ENCODE results near the gene TMEM254.

TMEM254 gene

DNA sequence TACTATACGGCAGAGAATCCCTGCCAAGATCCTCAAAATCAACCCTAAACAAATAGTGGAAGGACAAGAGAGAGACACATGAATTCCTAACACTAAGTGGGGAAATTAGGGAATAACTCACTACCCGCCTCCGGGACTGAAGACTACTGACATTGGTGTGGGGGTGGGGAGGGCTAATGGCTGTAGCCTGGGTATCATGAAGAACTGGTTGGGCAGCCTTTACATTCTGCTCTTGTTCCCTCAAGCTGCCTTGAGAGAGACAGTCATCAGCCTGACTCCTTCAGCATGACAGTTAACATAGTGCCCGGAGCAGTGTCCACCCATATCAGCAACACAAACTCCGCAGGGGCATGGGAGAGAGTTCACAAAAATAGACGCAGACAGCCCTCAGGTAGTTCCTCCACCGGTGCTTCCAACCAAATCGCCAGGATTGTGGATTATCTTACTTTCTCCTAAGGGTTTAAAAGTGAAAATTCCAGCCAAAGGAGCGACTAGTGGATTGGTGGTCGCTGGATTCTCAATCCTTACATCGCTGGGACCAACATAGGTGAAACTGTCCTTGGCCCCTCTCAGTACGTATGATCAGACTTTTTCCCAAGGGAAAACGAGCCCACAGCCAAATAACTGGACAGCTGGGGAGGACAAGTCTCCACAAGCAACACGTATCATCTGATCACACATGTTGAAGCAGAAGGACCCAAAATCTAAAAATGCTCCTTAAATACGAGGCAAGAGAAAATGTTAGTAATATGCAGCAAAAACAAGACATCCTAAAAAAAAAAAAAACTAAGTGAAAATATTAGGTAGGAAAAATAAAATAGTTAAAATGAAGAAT, 22.6 kb downstream of the TMEM254 start:
- CTCF ChIA-PET = interaction anchor here (0.6 kb wide), 1 partner anchor 402 kb away, joined by 4 read pairs; no protein-coding TSS in a partner anchor
- no peaks in the 10 kb centered on the region for H3K4me1 ChIP-seq (ENCODE audit: control insufficient read depth, insufficient read depth, low read length)
- POLR2A ChIA-PET = no interaction called here
- H3K36me3 ChIP-seq (ENCODE audit: control insufficient read depth in 2 of 2, insufficient read depth in 1 of 2, low read length in 2 of 2) = no peaks in the 10 kb centered on the region
- no peaks in the 10 kb centered on the region for H3K9me3 ChIP-seq (ENCODE audit: control insufficient read depth, insufficient read depth, low read depth, low read length)
- H3K4me3 ChIP-seq (ENCODE audit: low read depth, low read length) = no peak overlapping the region
- no peak overlapping the region for H3K27ac ChIP-seq (ENCODE audit: extremely low read depth, low read depth, low read length)
- no peak for TF ChIP-seq ZNF2 (tag by site-specific recombination; IDR thresholded peaks at IDR 0.05)
- TF ChIP-seq ZNF221 (tag by site-specific recombination; IDR thresholded peaks at IDR 0.05; ENCODE audit: borderline replicate concordance) = no peak
- TF ChIP-seq ZBTB8A (tag by site-specific recombination; IDR thresholded peaks at IDR 0.05) = no peak
- TF ChIP-seq ZNF311 (tag by site-specific recombination; IDR thresholded peaks at IDR 0.05; ENCODE audit: borderline replicate concordance) = no peak
- TF ChIP-seq ZBTB6 (tag by site-specific recombination; IDR thresholded peaks at IDR 0.05) = no peak
- TF ChIP-seq ZBTB1 (tag by site-specific recombination; IDR thresholded peaks at IDR 0.05) = no peak
- no peak for TF ChIP-seq ZNF146 (tag by site-specific recombination; IDR thresholded peaks at IDR 0.05)
- no peak for TF ChIP-seq MZF1 (tag by site-specific recombination; IDR thresholded peaks at IDR 0.05; ENCODE audit: borderline replicate concordance)
- TF ChIP-seq, protein P1, sequence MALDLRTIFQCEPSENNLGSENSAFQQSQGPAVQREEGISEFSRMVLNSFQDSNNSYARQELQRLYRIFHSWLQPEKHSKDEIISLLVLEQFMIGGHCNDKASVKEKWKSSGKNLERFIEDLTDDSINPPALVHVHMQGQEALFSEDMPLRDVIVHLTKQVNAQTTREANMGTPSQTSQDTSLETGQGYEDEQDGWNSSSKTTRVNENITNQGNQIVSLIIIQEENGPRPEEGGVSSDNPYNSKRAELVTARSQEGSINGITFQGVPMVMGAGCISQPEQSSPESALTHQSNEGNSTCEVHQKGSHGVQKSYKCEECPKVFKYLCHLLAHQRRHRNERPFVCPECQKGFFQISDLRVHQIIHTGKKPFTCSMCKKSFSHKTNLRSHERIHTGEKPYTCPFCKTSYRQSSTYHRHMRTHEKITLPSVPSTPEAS (tag by site-specific recombination; IDR thresholded peaks at IDR 0.05) = no peak
- no peak for TF ChIP-seq ZNF292 (tag by site-specific recombination; IDR thresholded peaks at IDR 0.05; ENCODE audit: borderline replicate concordance, low read depth)
- TF ChIP-seq ZNF768 (tag by site-specific recombination; IDR thresholded peaks at IDR 0.05) = no peak

- TF ChIP-seq ZNF560 (tag by site-specific recombination; IDR thresholded peaks at IDR 0.05; ENCODE audit: borderline replicate concordance) (no peak), ZNF658 (tag by site-specific recombination; IDR thresholded peaks at IDR 0.05) (no peak), ZFHX2 (tag by site-specific recombination; conservative IDR thresholded peaks at IDR 0.05) (no peak), ZNF473 (tag by site-specific recombination; IDR thresholded peaks at IDR 0.05) (no peak), ZSCAN5A (tag by site-specific recombination; IDR thresholded peaks at IDR 0.05) (no peak), REPIN1 (tag by site-specific recombination; IDR thresholded peaks at IDR 0.05; ENCODE audit: low read depth) (no peak), ZNF2 (tag by site-specific recombination; IDR thresholded peaks at IDR 0.05) (no peak), ZIC2 (tag by site-specific recombination; IDR thresholded peaks at IDR 0.05) (no peak), ZNF600 (tag by site-specific recombination; IDR thresholded peaks at IDR 0.05) (no peak), GLI4 (tag by site-specific recombination; IDR thresholded peaks at IDR 0.05) (no peak), ZNF76 (tag by site-specific recombination; IDR thresholded peaks at IDR 0.05; ENCODE audit: borderline replicate concordance, low read depth) (no peak)
These were observed 25.8 kb downstream of the TMEM254 start for GRCh38 chr10:80104066-80104926.

More at GRCh38 chr10:80104066-80104926, 25.8 kb downstream of the TMEM254 start:
- no peaks in the 10 kb centered on the region for H3K36me3 ChIP-seq (ENCODE audit: control insufficient read depth in 2 of 2, insufficient read depth in 1 of 2, low read length in 2 of 2)
- no peaks in the 10 kb centered on the region for H3K4me1 ChIP-seq (ENCODE audit: control insufficient read depth, insufficient read depth, low read length)
- no peak overlapping the region for H3K4me3 ChIP-seq (ENCODE audit: low read depth, low read length)
- H3K27ac ChIP-seq (ENCODE audit: extremely low read depth, low read depth, low read length) = no peak overlapping the region
- CTCF ChIA-PET = interaction anchor here (0.6 to 1.3 kb wide), 3 partner anchors 14 to 117 kb away, joined by 3 to 5 read pairs (median 4); no protein-coding TSS in a partner anchor
- POLR2A ChIA-PET = no interaction called here
- H3K9me3 ChIP-seq (ENCODE audit: control insufficient read depth, insufficient read depth, low read depth, low read length) = no peaks in the 10 kb centered on the region

Measured in HEK293 (cell line).